A673 (cell line): ENCODE data around the gene CDYL.

ENCODE experiments used
- EZH2 ChIP-seq: fragments of 200-600 bp; sonication (generic); IDR thresholded peaks from 2 replicates; pipeline ENCODE4 v1.6.1; 2017; ENCODE audit warnings: borderline replicate concordance, low read depth, mild to moderate bottlenecking, mixed read lengths, antibody characterized with exemption, low read length; ENCODE audit not compliant: poor library complexity, severe bottlenecking
- TF ChIP-seq, protein P1 (sequence below): fragments of 300-800, 200-600 bp; sonication (generic); conservative IDR thresholded peaks from 2 replicates; pipeline ENCODE4 v1.5.1; 2017; ENCODE audit warnings: low read depth, mild to moderate bottlenecking, antibody characterized with exemption, low read length, moderate library complexity, mixed read lengths

- TF ChIP-seq, protein P1, sequence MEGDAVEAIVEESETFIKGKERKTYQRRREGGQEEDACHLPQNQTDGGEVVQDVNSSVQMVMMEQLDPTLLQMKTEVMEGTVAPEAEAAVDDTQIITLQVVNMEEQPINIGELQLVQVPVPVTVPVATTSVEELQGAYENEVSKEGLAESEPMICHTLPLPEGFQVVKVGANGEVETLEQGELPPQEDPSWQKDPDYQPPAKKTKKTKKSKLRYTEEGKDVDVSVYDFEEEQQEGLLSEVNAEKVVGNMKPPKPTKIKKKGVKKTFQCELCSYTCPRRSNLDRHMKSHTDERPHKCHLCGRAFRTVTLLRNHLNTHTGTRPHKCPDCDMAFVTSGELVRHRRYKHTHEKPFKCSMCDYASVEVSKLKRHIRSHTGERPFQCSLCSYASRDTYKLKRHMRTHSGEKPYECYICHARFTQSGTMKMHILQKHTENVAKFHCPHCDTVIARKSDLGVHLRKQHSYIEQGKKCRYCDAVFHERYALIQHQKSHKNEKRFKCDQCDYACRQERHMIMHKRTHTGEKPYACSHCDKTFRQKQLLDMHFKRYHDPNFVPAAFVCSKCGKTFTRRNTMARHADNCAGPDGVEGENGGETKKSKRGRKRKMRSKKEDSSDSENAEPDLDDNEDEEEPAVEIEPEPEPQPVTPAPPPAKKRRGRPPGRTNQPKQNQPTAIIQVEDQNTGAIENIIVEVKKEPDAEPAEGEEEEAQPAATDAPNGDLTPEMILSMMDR = no peak
- TF ChIP-seq EZH2 = no peak
Measured at GRCh38 chr6:4975506-4975905, 199.3 kb downstream of the CDYL start.
